NCI-H524 (cell line): Measurements from ENCODE around the gene GJA4.

ENCODE experiments used
- DNase-seq, 2 experiments: peaks; one replicate each; lab custom pipeline; 2025; lab: John Stamatoyannopoulos, UW

Gene GJA4

GRCh38 chr1:34792868-34793727, at the start of gene GJA4:
TSS of gene GJA4 (plus strand) at chr1:34792999. CDS start at chr1:34794214, 1,215 bp downstream.
- DNase-seq, result no peak

GRCh38 chr1:34743775-34744174, 49.0 kb upstream of the GJA4 start:
- no peak for DNase-seq

- DNase-seq, result no peak
Observed at GRCh38 chr1:34744851-34745250, 47.9 kb upstream of the GJA4 start.

GRCh38 chr1:34745666-34746065, 47.1 kb upstream of the GJA4 start:
- DNase-seq, result no peak

- DNase-seq, result no peak
Observed at GRCh38 chr1:34746101-34746500, 46.7 kb upstream of the GJA4 start.

- no peak for DNase-seq
Observed at GRCh38 chr1:34746785-34747637, 45.8 kb upstream of the GJA4 start.

GRCh38 chr1:34747638-34747941, 45.2 kb upstream of the GJA4 start:
- no peak for DNase-seq

GRCh38 chr1:34749992-34750391, 42.8 kb upstream of the GJA4 start:
- DNase-seq, result no peak

GRCh38 chr1:34750610-34751009, 42.2 kb upstream of the GJA4 start:
- no peak for DNase-seq

GRCh38 chr1:34753163-34753562, 39.6 kb upstream of the GJA4 start:
- DNase-seq, result no peak

- no peak for DNase-seq
Observed at GRCh38 chr1:34754964-34755637, 37.7 kb upstream of the GJA4 start, which contains the start of gene GJB5. TSS of gene GJB5 (plus strand) at chr1:34755047. CDS start at chr1:34757331, 2,284 bp downstream.

GRCh38 chr1:34755961-34756360, 36.8 kb upstream of the GJA4 start:
- no peak for DNase-seq

- no peak for DNase-seq
Observed at GRCh38 chr1:34757386-34757785, 35.4 kb upstream of the GJA4 start.

GRCh38 chr1:34758751-34759150, 34.0 kb upstream of the GJA4 start:
- no peak for DNase-seq

- DNase-seq, result no peak
Observed at GRCh38 chr1:34759503-34760357, 33.1 kb upstream of the GJA4 start, which contains the start of gene GJB4. TSS of gene GJB4 (plus strand) at chr1:34759740. CDS start at chr1:34761255, 1,515 bp downstream.

GRCh38 chr1:34761176-34761761, 31.5 kb upstream of the GJA4 start:
- DNase-seq, result no peak

- no peak for DNase-seq
Observed at GRCh38 chr1:34761776-34762307, 31.0 kb upstream of the GJA4 start.

- DNase-seq, result no peak
Observed at GRCh38 chr1:34762474-34763141, 30.2 kb upstream of the GJA4 start.

- no peak for DNase-seq
Observed at GRCh38 chr1:34763142-34763781, 29.5 kb upstream of the GJA4 start.

- DNase-seq, result no peak
Observed at GRCh38 chr1:34768856-34769255, 23.9 kb upstream of the GJA4 start.
